NCI-H2196 (cell line): ENCODE measurements around the gene TCOF1.

Experiments
- DNase-seq: peaks from one replicate; lab custom pipeline; 2025; ENCODE audit not compliant: unreplicated experiment; lab: John Stamatoyannopoulos, UW

The TCOF1 gene

GRCh38 chr5:150391064-150391834, 33.8 kb downstream of the TCOF1 start:
- no peak for DNase-seq

- no peak for DNase-seq
Observed at GRCh38 chr5:150391986-150392385, 34.5 kb downstream of the TCOF1 start.

- DNase-seq: no peak
Observed at GRCh38 chr5:150392680-150393079, 35.2 kb downstream of the TCOF1 start.

GRCh38 chr5:150393096-150393645, 35.7 kb downstream of the TCOF1 start:
- DNase-seq: no peak

- DNase-seq: no peak
Observed at GRCh38 chr5:150394131-150394530, 36.6 kb downstream of the TCOF1 start.

- no peak for DNase-seq
Observed at GRCh38 chr5:150394912-150395687, 37.6 kb downstream of the TCOF1 start.

- DNase-seq: no peak
Observed at GRCh38 chr5:150395688-150395975, 38.1 kb downstream of the TCOF1 start.

GRCh38 chr5:150396267-150396666, 38.8 kb downstream of the TCOF1 start:
- DNase-seq: no peak

GRCh38 chr5:150397146-150397781, 39.8 kb downstream of the TCOF1 start:
- DNase-seq: no peak

GRCh38 chr5:150397782-150398721, 40.6 kb downstream of the TCOF1 start:
- no peak for DNase-seq

GRCh38 chr5:150398722-150399523, 41.4 kb downstream of the TCOF1 start:
- DNase-seq: no peak

GRCh38 chr5:150399524-150400211, 42.2 kb downstream of the TCOF1 start:
- DNase-seq: no peak

- no peak for DNase-seq
Observed at GRCh38 chr5:150400316-150401075, 43.0 kb downstream of the TCOF1 start.

GRCh38 chr5:150401076-150401375, 43.5 kb downstream of the TCOF1 start:
- DNase-seq: no peak

GRCh38 chr5:150401376-150402228, 44.1 kb downstream of the TCOF1 start:
- no peak for DNase-seq

- no peak for DNase-seq
Observed at GRCh38 chr5:150402229-150402773, 44.8 kb downstream of the TCOF1 start.

GRCh38 chr5:150402901-150403342, 45.4 kb downstream of the TCOF1 start:
- DNase-seq: no peak
